GM18870 (cell line): Measurements from ENCODE around the gene HTATIP2.
A peak's percentile ranks its signal among the peaks of the same experiment; 100 is the strongest.
"Not testable (repeated sequence)": the region's sequence is repeated elsewhere in the genome, so short reads cannot be mapped to it uniquely, and the experiment has no call there.

Experiments used
- ATAC-seq: cut with Tn5 transposase; IDR thresholded peaks from one replicate; pipeline ENCODE4 v1.9.1; 2021; ENCODE audit warnings: moderate library complexity; ENCODE audit not compliant: unreplicated experiment

The HTATIP2 gene

DNA sequence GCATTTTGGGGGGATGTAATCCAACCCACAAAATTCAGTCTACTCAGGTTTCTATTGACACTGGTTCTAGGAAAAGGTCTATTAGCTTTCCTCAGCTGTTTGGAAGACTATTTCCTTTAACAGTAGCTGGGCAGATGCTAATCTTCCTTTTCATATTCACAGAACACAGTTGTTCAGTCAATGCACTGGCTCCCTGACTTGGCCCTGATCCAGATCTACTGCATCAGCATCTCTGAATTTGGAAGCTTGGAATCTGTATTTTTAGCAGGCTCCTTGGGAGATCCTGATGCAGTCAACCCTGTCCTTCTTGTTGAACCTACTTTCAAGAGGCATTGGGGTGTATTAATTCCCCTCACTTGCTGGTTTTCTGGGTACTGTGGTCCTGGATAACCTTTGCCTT lies 6.3 kb downstream of the HTATIP2 start:
- ATAC-seq = no peak

DNA sequence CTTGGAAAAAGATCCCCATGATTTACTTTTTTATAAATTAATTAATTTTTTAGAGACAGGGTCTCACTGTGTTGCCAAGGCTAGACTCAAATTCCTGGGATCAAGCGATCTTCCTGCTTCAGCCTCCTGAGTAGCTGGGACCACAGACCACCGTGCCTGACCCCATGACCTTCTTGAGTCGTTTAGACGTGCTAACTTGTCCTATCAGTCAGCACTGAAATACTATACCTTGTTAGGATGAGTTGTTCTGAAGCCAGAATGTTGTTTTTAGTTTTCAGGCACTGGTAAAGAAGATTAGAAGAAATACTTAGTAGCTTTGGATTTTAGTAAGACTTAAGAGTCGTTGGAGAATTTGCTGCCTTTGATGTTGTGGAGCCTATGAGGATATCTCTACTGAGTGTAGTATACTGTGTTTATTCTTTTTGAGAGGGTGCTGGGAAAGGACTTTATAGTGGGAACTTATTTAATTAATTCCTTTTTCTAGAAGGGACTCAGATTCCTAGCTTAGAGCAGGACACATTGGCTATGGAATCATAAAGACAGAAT lies 8.6 kb downstream of the HTATIP2 start:
- no peak for ATAC-seq

DNA sequence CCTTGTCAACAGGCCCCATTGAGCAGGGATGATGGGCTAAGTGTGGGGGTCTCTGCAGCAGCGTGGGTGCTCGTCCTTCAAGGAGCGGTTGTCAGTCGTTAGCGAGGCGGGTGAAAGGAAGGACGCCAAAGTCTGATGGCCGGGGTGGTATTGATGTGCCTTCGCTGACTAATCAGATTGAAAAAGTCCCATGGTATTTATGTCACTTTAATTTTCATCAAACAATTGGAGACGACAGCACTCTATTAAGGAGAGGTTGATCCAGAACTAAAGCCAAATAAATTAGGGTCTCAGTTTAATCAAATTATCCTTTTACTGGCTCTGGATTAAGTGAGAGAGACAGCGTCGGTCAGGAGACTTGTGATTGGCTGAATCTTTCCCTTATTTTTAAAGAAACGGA lies 9.6 kb downstream of the HTATIP2 start:
- no peak for ATAC-seq

DNA sequence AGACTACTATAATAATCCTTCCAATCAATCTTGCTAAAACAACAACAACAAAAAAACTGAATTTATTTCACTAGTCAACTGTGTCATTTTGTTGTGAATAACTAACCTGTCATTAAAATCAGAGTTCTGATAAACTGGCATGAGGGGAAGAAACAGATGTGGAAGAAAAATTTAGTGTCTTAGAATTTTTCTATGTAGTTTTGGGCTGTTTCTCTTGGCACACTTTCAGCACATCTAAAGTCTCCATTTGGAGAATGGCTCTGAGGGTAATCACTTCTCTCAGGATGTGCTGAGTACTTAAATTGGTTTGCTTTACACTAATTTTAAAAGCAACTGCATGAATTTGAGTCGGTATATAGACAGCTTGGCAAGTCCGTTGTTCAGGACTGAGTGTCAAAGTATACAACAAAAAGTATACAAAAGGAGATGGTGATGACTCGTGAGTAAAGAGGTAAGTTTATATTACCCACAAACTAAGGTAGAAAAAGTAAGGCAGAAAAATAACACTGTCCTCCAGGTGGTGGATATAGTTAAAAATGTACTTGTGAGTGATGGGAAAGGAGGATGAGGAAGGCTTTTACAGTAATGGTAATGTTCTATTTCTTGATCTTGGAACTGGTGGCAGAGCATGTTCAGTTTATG lies 10.2 kb downstream of the HTATIP2 start:
- ATAC-seq = no peak

GRCh38 chr11:20374741-20375300 lies 11.3 kb downstream of the HTATIP2 start:
- no peak for ATAC-seq

- ATAC-seq = no peak
These were observed 12.7 kb downstream of the HTATIP2 start for GRCh38 chr11:20376162-20376730.

DNA sequence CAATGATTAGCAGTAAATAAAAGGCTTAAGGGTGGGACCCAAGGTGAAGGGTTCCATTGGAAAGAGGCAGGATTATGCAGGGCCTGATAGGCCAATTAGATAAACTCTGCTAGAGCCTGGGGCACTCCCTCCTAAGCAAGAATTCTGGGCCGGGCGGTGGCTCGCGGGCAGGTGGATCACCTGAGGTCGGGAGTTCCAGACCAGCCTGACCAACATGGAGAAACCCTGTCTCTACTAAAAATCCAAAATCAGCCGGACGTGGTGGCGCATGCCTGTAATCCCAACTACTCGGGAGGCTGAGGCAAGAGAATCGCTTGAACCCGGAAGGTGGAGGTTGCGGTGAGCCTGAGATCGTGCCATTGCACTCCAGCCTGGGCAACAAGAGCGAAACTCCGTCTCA lies 22.5 kb downstream of the HTATIP2 start:
- not testable (repeated sequence) for ATAC-seq

DNA sequence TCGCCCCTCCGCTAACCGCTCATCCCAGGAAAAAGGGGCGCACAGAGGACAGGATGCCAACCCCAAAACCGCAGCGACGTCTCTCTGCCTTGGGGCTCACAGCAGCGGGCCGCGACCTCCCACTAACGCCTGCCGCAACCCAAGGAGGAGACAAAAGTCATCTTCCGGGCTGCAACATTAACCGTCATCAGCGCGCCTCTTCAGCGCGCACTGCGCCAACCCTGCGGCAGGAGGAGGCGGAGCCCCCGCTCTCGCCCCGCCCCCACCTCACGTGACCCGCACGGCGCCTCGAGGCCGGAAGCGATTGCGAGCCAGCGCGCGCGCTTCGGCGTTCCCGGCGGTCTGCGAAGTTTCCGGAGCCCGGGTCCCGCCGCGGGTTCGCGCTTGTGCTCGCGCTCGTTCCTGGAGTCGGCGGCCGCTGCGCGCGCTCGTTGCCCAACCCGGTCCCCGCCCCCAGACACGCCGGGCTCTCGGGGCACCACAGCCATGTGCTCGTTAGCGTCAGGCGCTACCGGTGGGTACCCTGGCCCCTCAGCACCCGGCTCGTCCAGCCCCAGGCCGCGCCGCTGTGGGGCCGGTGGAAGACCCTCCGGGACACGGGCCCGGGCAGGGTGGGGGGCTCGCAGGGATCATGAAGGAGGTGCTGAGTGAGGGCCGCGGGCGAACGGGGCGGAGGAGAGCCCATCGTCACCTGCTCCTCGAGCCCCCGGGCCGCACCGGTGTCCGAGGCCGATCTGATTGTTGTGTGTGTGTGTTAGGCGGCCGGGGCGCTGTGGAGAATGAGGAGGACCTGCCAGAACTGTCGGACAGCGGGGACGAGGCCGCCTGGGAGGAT lies 24.0 kb downstream of the HTATIP2 start, which contains the start of gene PRMT3:
Gene PRMT3 (plus strand): TSS at position 456 of the 835 bp plus-strand sequence. CDS start 31 bp downstream, at position 487.
- peak; percentile 73 for ATAC-seq

DNA sequence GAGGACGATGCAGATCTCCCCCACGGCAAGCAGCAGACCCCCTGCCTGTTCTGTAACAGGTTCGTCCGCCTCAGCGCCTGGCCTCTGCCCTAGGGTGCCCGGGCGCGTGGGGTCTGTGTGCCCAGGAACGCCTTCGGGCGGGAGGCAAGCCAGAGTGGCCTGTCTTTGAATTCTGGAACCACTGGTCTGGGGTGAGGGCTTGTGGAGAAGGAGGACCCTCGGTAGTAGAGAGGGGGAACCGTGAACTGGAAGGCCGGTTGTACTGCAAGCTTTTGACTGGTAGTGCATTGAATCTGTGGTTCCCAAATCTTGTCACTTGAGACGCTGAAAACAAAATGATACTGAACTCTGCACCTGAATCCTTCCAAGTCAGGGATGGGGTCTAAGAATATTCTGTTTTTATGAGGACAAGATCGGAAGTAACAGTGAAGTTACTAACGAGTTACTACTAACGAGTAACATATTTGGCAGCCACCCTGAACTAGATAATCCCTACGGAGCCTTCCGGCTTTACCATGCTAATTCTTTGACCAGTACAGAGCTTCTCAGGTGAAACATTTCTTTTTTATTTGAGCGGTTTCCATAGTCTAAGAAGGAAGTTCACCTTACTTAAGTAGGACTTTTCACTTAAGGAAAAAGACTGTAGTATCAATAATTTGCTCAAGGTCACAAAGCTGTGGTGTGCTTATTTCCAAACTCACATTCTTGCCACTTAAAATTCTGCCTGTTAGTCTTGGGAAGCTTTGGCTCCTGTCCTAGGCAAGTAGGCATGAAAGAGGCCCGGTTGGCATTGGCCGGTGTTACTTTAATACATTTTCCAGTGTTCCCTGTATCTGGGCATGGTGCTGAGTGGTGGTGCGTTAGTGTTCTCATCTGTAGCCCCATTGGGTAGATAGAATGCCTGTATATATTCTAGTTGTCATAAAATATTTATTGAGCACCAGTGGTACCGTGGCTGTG lies 24.9 kb downstream of the HTATIP2 start:
- peak; percentile 3 for ATAC-seq

DNA sequence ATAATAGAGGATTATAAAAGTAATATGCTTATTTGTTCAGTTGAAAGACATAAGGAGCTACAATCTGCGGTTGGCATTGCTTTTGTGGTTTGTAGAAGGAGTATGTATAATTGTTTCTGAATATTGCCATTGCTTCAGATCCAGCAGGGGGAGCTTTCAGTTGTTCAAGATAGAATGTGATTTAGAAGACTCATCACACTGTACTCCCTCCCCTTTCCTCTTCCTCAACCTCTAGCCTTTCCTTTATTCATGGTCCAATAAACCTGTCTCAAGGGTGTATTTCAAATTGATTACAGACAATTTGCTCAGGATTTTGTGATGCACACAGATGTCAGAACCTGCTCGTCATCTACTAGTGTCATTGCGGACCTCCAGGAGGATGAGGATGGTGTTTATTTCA lies 33.8 kb downstream of the HTATIP2 start:
- ATAC-seq = peak; percentile 91

DNA sequence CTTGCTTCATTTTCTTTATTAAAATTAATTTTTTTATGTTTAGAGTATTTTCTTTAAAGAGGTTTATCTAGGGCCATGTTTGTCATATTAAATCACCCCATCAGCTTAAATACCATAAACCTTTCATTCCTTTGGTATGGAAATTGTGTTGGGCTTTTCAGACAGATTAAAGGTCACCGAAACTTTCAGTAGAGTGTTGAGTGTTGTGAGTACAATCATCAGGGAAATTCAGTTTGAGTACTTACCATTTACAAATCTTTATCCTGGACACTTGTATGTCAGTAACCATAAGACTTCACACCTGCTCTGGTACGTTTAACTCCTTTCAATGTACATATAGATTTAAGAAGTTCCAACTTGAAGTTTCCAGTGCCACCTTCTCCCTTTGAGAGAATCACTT lies 36.0 kb downstream of the HTATIP2 start:
- no peak for ATAC-seq

- no peak for ATAC-seq
These were observed 39.5 kb downstream of the HTATIP2 start for GRCh38 chr11:20403059-20403458.

- no peak for ATAC-seq
These were observed 43.0 kb downstream of the HTATIP2 start for GRCh38 chr11:20406484-20406883.

DNA sequence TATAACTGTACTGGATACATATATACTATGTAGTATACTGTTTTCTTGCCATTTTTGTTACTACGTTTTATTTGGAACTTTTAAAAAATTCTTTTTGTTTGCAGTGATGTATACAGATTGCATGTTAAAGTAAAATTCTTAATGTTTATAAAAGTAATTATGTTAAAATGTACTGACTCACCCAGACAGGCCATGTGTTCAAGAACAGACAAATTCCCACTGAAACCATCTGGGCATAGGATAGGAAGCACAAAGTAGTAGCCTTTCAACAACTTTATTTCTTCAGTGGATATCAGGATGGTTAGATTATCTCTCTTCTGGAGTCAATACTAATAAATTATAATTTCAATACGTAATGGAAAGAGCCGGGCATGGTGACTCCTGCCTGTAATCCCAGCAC lies 43.8 kb downstream of the HTATIP2 start:
- ATAC-seq = no peak

- no peak for ATAC-seq
These were observed 51.9 kb downstream of the HTATIP2 start for GRCh38 chr11:20415432-20415831.

GRCh38 chr11:20417771-20418170 lies 54.3 kb downstream of the HTATIP2 start:
- no peak for ATAC-seq

DNA sequence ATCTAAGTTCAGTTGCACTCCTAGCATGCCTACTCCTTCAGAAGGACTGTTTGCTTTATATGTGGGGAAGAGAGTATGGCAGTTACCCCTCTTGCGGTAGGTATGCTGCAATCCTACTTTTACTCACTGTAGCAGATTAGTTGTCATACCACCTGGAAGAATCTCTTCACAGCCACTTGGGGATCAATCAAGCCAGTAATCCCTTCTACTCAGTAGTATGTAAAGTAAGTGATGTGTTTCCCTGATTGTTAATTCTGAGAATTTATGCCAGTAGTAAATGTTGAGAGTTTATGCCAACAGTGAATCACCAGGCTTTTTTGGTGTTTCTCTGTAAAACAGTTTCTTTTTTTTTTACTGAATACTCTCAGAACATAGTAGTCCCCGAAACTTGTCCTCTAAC lies 58.4 kb downstream of the HTATIP2 start:
- ATAC-seq = no peak

- ATAC-seq = no peak
These were observed 65.7 kb downstream of the HTATIP2 start for GRCh38 chr11:20429216-20429615.
